Effector CD8-positive, alpha-beta T cell (primary cell): Measurements from ENCODE around the gene KCNQ5.

Experiments
- DNase-seq: peaks from one replicate; lab custom pipeline; 2025; lab: John Stamatoyannopoulos, UW

The KCNQ5 gene

DNA sequence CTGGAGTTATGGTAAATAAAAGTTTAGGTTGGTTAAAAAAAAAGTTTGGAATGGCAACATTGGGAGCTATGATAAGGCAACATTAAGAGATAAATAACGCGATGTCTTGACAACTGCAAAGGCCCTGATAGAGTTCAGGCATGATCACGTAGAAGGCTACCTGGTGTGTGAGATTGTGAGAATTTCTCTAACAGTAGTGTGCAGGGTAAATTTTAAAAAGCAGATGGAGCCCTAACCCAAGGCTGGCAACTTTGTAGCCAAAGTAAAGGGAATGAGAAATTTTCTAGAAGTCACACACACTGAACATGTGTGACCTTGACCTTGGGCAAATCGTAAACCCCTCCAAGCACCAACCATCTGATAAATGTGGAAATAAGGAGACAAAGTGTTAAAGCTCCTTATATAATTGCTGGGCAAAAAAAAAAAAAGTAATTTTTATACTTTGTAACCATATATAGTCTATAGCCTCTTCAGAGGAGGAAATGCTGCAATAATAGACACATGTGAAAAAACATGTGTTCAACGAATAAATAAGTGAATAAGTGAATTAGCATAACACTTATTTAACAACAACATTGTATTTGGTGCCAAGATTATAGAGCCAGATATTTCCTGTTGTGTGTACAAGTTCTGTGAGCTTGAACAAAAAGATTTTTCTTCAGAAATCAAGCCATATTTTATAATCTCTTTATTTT is 18.2 kb downstream of the KCNQ5 start:
- no peak for DNase-seq

DNA sequence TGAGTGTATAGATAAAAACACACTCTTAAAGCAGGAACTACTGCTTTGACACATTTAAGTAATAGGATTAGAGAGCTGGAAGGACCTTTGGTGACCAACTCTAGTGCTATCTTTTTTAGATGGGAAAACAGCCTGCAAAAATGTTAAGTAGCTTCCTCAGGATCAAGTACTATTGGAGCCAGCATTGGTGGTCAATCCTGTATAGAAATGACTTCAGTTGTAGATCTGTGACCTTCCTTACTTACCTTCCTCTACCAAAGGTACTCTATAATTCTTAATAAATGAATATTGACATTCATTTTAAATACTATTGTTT is 18.7 kb downstream of the KCNQ5 start:
- no peak for DNase-seq

DNA sequence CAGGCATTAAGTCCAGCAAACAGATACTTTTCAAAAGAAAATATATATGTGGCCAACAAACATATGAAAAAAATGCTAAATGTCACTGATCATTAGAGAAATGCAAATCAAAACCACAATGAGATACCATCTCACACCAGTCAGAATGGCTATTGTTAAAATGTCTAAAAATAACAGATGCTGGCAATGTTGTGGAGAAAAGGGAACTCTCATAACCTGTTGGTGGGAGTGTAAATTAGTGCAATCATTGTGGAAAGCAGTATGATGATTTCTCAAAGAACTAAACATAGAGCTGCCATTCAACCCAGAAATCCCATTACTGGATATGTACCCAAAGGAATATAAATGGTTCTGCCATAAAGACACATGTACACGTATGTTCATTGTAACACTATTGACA is 20.6 kb downstream of the KCNQ5 start:
- DNase-seq: no peak

DNA sequence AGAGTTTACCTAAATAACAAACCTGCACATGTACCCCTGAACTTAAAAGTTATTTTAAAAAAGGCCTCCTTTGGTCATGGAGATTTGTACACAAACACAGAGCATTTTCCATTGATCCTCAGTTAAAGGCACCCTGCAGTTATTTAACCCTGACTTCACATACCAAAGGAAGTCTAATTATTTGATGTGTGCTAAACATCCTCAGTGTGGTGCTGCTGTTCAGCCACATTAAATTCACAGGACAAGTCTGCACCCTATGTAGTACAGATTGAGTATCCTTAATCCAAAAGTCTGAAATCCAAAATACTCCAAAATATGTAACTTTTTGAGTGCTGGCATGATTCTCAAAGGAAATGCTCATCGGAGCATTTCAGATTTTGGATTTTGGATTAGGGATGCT is 21.4 kb downstream of the KCNQ5 start:
- DNase-seq: no peak

DNA sequence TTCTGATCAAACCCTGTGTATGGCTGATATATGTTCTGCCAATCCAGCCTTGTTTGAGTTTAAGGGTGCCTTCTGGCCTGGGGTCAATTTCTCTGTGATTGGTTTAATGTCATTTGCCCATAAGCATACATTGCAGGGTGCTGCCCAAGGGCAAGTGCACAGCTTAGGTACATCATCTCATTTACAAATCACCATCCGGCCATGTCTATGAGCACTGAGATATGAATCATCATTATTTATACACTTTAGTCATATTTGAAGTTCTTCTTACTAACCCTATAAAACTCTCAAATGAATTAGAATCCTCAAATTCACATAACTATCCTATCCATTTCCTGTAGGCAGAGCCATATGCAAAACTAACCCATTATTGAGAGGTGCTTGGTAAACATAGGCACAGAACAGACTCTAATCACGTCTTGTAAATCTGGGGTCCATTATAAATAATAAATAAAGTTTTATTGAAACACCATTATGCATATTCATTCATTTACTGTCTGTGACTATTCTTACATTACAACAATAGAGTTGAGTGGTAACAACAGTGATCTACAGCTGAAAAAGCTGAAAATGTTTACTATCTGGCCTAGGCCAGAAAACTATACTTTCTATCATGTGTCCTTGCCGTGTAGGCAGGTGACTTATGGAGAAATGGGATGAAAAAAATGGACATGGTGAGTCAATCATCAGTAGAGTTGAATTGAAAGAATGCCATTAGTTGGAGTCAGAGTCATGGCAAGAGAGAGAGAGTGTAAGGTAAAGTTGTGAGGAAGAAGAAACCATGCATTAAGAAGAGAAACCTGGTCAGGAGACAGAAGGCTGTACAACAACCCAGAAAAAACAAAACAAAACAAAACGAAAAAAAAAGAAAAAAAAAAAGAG is 25.0 kb downstream of the KCNQ5 start:
- DNase-seq: no peak

DNA sequence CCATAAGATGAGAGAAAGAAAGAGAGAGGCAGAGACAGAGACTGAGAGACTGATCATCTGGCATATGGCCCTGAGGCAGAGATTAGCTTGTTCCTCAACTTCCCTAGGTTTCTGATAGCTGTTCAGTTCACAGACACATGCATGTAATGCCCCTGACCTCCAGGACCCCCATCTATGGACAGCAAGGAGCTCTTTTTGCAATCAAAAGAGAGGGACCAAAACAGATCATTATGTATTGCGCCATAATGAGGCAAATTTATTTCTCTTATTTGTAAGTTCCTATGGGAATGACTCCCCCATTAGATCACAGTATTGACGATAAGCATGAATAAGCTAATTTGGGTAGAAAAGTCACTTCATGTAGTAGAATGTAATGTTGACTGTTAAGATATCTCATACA is 25.6 kb downstream of the KCNQ5 start:
- no peak for DNase-seq

DNA sequence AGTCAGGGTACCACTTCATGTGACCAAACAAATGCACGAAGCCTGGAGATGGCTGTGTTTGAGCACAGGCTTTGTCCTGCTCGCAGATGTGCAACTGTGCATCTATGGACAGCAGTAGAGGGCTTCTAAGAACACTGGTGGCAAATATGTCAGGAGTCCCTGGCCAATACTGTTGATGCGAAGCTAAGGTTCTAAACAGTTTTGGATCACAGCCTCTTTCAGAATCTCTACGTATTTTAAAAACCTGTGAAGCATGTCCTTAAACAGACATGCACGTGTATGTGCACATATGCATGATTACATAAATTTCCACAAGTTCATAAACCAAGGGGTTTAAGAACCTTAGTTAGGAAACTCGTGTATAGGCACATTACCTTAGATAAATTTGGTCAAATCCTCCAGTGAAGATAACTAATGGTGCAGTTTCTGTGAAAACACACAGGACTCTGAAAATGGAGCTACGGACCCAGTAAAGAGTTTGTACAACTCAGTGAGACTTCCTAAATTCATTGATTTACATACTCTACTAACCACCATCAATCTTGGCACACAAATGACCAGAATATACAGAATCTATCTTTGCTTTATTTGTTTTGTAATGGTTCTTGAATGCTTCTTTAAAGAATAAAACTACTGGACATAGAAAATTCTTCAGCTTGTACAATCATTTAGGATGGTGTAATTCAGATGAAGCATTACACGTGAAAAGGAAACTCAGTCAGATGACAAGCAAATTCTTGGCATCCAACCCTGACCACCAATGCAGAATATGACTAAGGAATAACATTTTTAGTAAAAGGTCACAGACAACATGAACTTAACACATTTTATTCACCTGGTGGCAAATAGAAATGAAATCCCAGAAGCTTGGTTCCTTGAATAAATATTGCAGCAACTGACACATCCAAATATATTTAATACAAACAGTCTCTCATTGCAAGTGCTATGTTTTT is 27.4 kb downstream of the KCNQ5 start:
- no peak for DNase-seq

DNA sequence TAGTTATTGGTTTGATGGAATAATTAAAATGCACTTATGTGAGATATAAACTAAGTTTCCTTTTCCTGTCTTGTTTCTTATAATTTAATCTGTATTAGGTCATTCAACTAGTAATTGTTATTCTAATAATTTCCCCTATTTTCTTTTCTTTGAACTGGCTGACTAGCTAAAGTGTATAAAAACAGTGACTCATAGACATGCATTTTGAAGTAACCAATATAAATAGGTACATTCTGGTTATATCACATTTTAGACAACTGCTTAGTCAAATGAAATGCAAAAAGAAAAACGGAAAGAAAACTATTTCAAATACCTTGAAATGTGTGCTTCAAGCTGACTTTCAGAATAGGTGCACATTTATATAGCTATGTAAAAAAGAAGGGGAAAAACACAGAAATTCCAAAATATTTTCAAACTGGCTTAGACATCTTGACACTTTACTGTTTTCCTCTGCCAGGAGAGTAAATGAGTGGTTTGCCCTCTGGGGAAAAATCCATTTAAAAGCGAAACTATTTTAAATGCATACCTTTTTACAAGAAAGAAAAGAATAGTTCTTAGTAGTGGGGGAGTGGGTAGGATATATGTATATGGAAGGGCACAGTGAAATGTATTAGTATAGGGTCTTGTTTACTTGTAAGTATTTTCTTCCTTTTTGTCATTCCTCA is 28.3 kb downstream of the KCNQ5 start:
- DNase-seq: no peak

DNA sequence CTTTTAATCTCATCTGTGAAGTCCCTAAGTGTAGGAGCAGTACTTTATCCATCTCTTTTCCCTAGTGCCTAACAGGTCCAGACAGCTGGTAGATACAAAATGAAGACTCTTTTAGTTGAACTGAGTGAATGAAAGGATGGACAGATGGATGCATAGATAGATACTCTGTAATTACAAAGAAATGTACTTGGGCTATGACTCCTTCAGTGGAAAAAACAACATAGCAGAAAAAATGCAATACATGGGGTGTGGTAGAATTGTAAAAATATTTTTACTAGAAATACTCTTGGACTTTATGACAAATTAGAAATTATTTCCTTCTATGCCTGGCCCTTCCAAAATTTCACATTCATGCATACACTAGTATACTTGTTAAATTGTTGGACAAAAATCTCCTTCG is 29.3 kb downstream of the KCNQ5 start:
- no peak for DNase-seq

DNA sequence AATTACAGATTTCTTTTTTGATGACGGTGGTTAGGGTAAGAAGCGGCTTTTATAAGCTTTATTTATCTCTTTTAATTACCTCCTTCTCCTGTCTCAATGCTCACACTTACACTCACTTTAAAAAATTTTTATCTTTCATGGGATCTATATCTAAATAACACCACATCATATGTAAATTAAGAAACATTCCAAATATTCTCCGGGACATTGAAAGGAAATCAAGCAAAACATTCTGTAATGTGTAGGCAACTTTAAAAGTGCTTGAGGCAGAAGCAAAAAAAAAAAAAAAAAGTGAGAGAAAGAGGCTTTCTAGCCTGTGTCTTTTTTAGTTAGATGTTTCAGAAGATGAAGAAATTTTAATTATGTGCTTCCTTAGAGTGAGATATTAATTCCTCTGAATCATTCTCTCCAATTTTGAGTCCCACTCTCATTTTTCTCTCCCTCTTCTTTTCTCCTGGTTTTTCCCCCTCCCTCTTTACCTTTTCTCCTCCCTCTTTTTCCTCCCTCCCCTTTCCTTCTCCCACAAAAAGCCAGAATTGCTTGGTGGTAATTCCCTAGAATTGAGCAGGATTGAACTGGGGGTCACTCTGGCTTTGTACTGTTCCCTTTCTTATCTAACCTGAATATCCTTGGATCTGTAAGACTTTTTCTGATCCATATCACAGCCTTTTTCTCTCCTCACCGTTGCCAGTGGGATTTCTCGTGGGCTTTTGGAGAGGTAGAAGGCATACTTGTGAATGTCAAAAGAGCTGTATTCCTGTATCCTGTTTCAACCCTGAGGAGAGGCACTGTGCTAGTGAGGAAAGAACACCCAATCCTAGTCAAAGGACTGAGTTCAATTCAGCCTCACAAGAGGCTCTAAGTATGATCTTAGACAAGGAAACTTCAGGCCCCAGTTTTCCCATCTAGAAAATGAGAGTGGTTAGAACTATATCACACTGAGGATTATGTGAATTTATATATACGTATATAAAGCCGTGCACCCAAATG is 30.4 kb downstream of the KCNQ5 start:
- no peak for DNase-seq

DNA sequence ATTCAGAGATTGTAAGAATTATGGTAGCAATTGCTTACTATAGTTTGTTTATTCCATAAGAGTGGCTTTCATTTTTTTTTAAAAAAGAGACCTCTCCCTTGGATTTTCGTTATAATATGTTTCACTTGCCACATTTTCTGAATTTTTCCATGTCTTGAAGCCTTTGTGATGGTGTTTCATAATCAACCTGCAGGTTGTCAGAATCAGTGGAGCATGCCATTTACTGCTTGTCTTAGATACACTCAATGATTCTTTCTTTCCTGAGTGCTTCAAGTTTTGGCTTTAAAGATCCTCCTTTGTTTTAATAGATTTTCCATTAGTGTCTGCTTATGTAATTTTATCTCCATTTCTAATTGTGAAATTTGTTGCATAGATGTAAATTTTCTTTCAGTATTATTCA is 31.2 kb downstream of the KCNQ5 start:
- DNase-seq: no peak

DNA sequence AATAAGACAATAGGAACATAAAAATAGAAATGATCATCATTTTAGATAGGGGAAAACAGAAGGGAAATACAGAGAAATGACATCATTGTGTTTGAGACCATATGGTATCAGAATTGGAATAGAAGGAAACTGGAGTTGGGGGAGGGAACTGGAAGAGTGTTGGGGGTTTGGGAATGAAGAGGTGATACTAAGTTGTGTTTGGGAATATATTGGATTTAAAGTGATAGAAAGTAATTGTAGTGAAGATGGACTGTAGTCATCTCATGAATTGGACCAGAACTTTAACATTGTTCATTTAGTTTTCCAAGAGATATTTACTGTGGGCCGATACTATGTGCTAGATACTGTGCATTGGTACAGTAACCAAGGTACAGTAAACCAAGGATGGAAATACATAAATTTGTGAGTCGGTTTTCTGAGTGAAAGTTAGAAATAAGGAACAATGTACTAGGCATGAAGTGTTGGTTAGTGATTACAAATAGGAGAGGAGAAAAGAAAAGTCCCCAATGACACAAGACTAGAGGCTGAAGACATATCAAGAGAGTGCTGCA is 32.3 kb downstream of the KCNQ5 start:
- no peak for DNase-seq

DNA sequence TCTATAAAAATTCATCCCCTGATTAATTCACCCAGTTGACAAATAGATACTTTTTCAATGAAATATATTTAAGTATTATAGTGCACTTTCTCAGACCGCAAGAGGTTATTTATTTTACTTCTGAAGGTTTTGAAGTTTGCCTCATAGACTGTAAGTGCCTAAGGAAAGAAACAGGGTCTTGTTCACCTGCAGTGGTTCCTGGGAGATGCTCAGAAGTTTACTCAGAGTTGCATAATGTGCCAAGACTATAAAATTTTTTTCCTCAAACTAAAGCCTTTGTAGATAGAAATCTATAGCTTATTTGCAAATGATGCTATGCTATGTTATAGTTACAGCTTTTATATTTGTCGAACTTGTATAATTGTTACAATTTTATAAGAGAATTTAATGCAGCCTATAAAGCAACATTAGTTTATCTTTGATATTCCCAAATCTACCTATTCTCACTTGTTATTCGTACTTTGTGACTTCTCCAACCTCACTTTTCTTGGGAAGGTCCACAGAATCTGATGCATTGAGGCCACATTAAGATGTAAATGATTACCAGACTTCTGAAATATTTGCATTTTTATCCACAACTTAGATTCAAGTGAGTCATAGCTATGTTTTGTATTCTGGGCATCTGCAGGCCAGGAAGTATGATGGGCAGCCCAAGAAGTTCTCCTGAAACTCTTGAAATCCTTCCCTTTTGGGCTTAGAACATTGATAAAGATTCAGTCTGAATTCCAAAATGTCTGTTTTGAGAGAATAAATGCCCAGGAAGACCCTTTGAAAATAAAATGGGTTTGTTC is 35.7 kb downstream of the KCNQ5 start:
- DNase-seq: no peak

DNA sequence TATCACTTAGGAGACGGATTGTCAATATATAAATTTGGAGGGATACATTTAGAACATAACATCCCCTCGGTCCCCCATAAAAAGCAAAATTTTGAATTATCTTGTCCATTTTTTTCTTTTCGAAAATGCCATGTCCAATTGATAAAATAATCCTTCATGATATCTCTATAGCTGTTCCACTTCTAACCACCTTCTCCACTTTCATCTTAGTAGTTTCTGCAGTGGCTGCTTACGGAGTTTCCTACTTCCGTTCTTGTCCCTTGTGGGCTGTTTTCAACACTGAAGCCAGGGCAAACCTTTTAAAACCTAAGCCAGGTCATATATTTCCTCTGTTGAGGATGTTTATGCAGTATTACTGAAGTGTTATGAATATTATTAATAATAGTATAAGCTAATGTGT is 37.9 kb downstream of the KCNQ5 start:
- no peak for DNase-seq

DNA sequence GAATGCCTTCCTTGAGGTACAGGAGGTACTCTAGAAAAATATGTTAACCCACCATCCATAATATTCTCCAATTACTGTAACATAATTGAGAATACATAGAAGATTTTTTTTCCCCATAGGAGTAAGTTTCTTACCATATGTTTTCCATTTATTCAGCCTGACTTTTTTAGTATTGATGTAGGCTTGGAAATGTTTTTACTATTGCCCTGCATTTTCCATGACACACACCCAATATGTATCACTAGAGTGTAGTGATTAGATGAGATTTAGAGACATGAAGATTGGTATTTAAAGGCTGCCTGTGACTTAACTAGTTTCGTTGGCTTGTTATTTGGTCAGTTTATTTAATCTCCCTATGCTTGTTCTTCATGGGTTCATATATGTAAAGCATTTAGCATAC is 39.5 kb downstream of the KCNQ5 start:
- no peak for DNase-seq

DNA sequence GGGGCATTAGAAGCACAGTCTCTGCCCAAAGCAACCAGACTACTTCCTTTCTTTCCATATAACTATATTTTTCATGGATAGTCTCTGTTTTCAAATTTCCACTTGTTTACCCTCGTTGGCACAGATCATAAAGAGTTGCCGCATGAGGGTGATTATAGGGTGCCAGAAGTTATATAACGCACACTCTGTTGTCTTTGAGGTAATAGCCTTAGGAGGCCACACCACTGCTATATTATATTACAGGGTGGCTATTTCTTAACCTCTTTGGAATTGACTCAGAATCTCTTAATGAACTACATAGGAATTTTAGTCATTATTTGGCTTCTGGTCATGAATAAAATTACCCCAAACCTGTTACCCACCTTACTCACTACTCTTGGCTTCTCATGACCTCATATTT is 43.7 kb downstream of the KCNQ5 start:
- DNase-seq: no peak

DNA sequence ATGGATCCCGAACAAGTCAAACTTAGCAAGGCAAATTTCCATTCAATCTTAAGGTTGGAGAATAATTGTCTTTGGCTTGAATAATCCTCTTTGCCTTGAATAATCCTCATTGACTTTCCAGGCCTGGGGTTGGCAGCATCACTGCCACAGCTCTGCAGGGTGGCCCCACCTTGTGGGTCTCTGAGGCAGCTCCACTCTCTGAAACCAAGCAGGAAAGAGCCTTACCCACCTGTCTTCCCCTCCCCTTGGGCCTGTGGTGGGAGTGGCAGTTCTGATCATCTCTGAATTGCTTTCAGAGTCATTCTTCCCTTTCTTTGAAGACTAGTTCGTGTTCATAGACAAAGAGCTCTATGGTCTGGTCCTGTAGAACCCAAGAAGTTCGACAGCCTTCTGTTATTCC is 47.5 kb downstream of the KCNQ5 start:
- DNase-seq: no peak

DNA sequence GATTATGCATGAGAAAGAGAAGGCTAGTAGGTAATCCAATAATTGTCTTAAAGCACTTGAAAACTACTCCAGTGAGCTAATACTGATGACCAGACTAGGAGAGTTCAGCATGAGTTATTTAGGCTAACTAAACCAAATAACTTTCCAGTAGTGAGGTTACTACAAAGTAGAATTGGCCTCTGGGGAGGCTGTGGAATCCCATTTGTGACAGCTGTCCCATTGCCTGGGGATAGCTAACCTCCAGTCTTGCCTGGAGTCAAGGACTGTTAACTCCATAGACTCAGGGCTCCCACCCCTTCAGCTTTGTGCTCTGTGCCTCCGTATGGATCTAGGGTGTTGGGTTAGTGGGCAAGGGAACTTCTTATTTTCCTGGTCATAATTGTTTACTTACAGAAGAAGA is 51.0 kb downstream of the KCNQ5 start:
- no peak for DNase-seq

DNA sequence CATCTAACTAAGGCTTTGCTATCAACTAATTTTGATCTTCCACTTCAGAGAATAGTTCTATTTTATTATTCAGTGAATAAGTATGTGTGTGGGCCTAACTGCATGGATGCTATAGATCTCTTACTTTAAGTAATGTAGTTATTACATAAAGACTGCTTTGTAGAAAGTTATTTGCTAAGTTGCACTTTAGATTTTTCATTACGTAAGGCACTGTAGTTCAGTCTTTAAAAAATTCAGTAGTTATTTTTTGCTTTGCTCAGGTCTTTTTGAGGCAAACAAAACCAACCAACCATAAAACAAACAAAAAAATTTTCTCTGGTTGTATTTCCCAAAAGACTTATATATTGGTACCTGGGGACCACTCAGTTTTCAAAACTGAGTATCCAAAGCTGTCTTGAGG is 53.0 kb downstream of the KCNQ5 start:
- DNase-seq: no peak

DNA sequence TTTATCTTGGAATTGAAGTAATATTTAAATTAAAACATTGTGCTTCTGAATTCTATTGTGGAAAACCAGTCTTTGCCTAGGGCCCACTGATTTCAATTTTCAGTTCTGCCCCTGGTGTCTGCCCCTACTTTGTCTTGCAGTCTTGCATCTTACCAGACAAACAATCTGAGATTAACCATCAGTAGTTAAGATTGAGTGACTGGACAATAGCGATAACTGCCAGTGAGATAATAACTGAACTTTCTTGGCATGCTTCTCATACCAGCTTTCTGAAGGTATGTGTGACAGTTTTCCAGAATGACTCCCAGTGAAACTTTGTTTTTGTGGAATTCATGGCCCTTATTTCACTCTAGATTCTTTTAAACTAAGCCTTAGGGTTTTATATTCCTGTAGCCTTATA is 53.5 kb downstream of the KCNQ5 start:
- no peak for DNase-seq
